ENCODE data around the gene RUVBL2. TPM values are rescaled to one million over a fixed set of nuclear protein-coding genes. Genes with fewer than 3 reads are reported as not detected.
"Not testable (repeated sequence)": the region's sequence is repeated elsewhere in the genome, so short reads cannot be mapped to it uniquely, and the experiment has no call there.

The RUVBL2 gene
- total and polyA plus RNA-seq, 7 donors: 36.6 to 98.8 (median 58.1) TPM

GRCh38 chr19:49019242-49019932 is 25.7 kb downstream of the RUVBL2 start:
- WGBS, 2 donors: 7 to 20% methylated on average over 41 of the region's 41 CpGs
- TF ChIP-seq EP300 (IDR thresholded peaks at IDR 0.05): no peak
- TF ChIP-seq POLR2AphosphoS5 (IDR thresholded peaks at IDR 0.05): no peak
- TF ChIP-seq, protein P1, sequence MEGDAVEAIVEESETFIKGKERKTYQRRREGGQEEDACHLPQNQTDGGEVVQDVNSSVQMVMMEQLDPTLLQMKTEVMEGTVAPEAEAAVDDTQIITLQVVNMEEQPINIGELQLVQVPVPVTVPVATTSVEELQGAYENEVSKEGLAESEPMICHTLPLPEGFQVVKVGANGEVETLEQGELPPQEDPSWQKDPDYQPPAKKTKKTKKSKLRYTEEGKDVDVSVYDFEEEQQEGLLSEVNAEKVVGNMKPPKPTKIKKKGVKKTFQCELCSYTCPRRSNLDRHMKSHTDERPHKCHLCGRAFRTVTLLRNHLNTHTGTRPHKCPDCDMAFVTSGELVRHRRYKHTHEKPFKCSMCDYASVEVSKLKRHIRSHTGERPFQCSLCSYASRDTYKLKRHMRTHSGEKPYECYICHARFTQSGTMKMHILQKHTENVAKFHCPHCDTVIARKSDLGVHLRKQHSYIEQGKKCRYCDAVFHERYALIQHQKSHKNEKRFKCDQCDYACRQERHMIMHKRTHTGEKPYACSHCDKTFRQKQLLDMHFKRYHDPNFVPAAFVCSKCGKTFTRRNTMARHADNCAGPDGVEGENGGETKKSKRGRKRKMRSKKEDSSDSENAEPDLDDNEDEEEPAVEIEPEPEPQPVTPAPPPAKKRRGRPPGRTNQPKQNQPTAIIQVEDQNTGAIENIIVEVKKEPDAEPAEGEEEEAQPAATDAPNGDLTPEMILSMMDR (IDR thresholded peaks at IDR 0.05): no peak
- intact Hi-C loops (cut with DNase I): no loop called here
- H3K36me3 ChIP-seq: peaks cover 0 to 18% (median 0%) of the 10 kb centered on the region in 4 donors
- H3K27ac ChIP-seq: no peak overlapping the region
- H3K4me1 ChIP-seq: peaks cover 0 to 25% (median 24%) of the 10 kb centered on the region in 4 donors
- H3K4me3 ChIP-seq: peak overlapping the region in 3 of 4 donors; percentile 34 to 50 (median 45)
- peaks cover 8 to 50% (median 31%) of the 10 kb centered on the region in 3 donors for H3K27me3 ChIP-seq
- H3K9me3 ChIP-seq: no peaks in the 10 kb centered on the region
- DNase-seq: no peak

DNA sequence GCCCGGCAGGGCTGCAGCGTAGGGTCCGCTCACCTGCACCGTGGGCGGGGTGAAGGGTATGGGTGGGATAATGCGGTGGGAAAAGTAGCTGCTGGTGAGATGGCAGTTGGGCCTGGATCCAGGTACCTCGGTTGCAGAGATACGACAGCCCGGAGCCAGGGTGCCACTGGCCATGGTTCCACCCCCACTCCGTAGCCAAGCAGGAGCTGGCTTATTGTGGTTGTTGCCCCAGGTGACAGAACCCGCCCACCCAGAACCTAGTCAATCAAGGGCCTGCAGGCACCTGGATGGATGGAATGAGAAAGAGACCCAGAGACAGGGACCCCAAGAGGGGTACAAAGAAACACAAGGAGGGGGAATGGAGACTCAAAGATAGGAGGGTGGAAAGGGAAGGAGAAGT is 26.7 kb downstream of the RUVBL2 start:
- intact Hi-C loops (cut with DNase I): no loop called here
- Histone ChIP-seq H3K27me3 (peaks cover 8 to 50% (median 31%) of the 10 kb centered on the region in 3 donors), H3K36me3 (peaks cover 0 to 9% (median 0%) of the 10 kb centered on the region in 4 donors), H3K4me3 (no peak overlapping the region), H3K9me3 (no peaks in the 10 kb centered on the region), H3K4me1 (peaks cover 0 to 25% (median 24%) of the 10 kb centered on the region in 4 donors), H3K27ac (no peak overlapping the region)
- 53 to 78% methylated on average over 11 of the region's 11 CpGs for WGBS, 2 donors
- TF ChIP-seq, protein P1 (IDR thresholded peaks at IDR 0.05): no peak
- TF ChIP-seq POLR2AphosphoS5 (IDR thresholded peaks at IDR 0.05) (no peak), POLR2A (IDR thresholded peaks at IDR 0.05) (no peak), EP300 (IDR thresholded peaks at IDR 0.05) (no peak)
- DNase-seq: no peak

- H3K9me3 ChIP-seq: no peaks in the 10 kb centered on the region
- H3K27ac ChIP-seq: no peak overlapping the region
- no peak for DNase-seq
- intact Hi-C loops (cut with DNase I): no loop called here
- H3K4me3 ChIP-seq: no peak overlapping the region
- TF ChIP-seq POLR2AphosphoS5 (IDR thresholded peaks at IDR 0.05) (no peak), POLR2A (IDR thresholded peaks at IDR 0.05) (no peak)
- TF ChIP-seq, protein P1 (IDR thresholded peaks at IDR 0.05): no peak
- 19 to 37% methylated on average over 16 of the region's 16 CpGs for WGBS, 2 donors
- peaks cover 0 to 25% (median 24%) of the 10 kb centered on the region in 4 donors for H3K4me1 ChIP-seq
- peaks cover 0 to 2% (median 0%) of the 10 kb centered on the region in 4 donors for H3K36me3 ChIP-seq
- H3K27me3 ChIP-seq: peaks cover 8 to 50% (median 31%) of the 10 kb centered on the region in 3 donors
These were observed 27.5 kb downstream of the RUVBL2 start for GRCh38 chr19:49020931-49021895.

GRCh38 chr19:49022116-49022515 is 28.4 kb downstream of the RUVBL2 start:
- Histone ChIP-seq H3K27ac (no peak overlapping the region), H3K4me3 (no peak overlapping the region), H3K4me1 (peaks cover 0 to 25% (median 24%) of the 10 kb centered on the region in 4 donors), H3K9me3 (no peaks in the 10 kb centered on the region), H3K27me3 (peaks cover 8 to 47% (median 31%) of the 10 kb centered on the region in 3 donors), H3K36me3 (no peaks in the 10 kb centered on the region)
- intact Hi-C loops (cut with DNase I): no loop called here
- no peak for TF ChIP-seq POLR2A (IDR thresholded peaks at IDR 0.05)
- no peak for TF ChIP-seq POLR2AphosphoS5 (IDR thresholded peaks at IDR 0.05)
- TF ChIP-seq EP300 (IDR thresholded peaks at IDR 0.05): no peak
- TF ChIP-seq, protein P1 (IDR thresholded peaks at IDR 0.05): no peak
- no peak for DNase-seq
- WGBS, 2 donors: 85 to 90% methylated on average over 9 of the region's 9 CpGs

- intact Hi-C loops (cut with DNase I); H3K36me3 ChIP-seq; H3K27ac ChIP-seq; H3K9me3 ChIP-seq; H3K4me3 ChIP-seq; H3K4me1 ChIP-seq; DNase-seq: not testable (repeated sequence)
- 40 to 67% methylated on average over 13 of the region's 15 CpGs for WGBS, 2 donors
- peaks cover 5 to 26% (median 13%) of the 10 kb centered on the region in 3 donors for H3K27me3 ChIP-seq
These were observed 30.5 kb downstream of the RUVBL2 start, which contains the start of gene CGB3 for GRCh38 chr19:49024233-49024632. CGB3 (minus strand) TSS chr19:49024333; CDS start chr19:49023971, 362 bp downstream.

GRCh38 chr19:49025088-49025487 is 31.4 kb downstream of the RUVBL2 start:
- DNase-seq; H3K36me3 ChIP-seq; H3K9me3 ChIP-seq; H3K27ac ChIP-seq; H3K4me3 ChIP-seq; H3K4me1 ChIP-seq; intact Hi-C loops (cut with DNase I): not testable (repeated sequence)
- 77 to 93% methylated on average over 4 of the region's 6 CpGs for WGBS, 2 donors
- H3K27me3 ChIP-seq: peaks cover 0 to 17% (median 5%) of the 10 kb centered on the region in 3 donors

- H3K4me3 ChIP-seq; H3K4me1 ChIP-seq; H3K36me3 ChIP-seq; DNase-seq; H3K27ac ChIP-seq; H3K9me3 ChIP-seq; intact Hi-C loops (cut with DNase I): not testable (repeated sequence)
- 85 to 87% methylated on average over 23 of the region's 23 CpGs for WGBS, 2 donors
- peaks cover 0 to 12% (median 0%) of the 10 kb centered on the region in 3 donors for H3K27me3 ChIP-seq
These were observed 31.9 kb downstream of the RUVBL2 start for GRCh38 chr19:49025599-49025998.
